ENCODE measurements around the gene CEP290.
"Not testable (repeated sequence)": the region's sequence is repeated elsewhere in the genome, so short reads cannot be mapped to it uniquely, and the experiment has no call there.

CEP290 gene

GRCh38 chr12:88037770-88038169, 104.1 kb downstream of the CEP290 start:
- no peak for DNase-seq

- no peak for DNase-seq
These were observed 105.4 kb downstream of the CEP290 start for GRCh38 chr12:88036353-88036965.

GRCh38 chr12:88035907-88036289, 106.0 kb downstream of the CEP290 start:
- no peak for DNase-seq

- peak; percentile 93 for DNase-seq
These were observed 106.5 kb downstream of the CEP290 start for GRCh38 chr12:88035271-88035906.

- not testable (repeated sequence) for DNase-seq
These were observed 110.7 kb downstream of the CEP290 start for GRCh38 chr12:88031161-88031560.

GRCh38 chr12:88029093-88029665, 112.7 kb downstream of the CEP290 start, which contains the start of gene C12orf50:
C12orf50 (minus strand) TSS chr12:88029401; CDS start chr12:88026962, 2,439 bp downstream.
- no peak for DNase-seq

- DNase-seq: no peak
These were observed 115.7 kb downstream of the CEP290 start for GRCh38 chr12:88026196-88026595.

GRCh38 chr12:88017964-88018363, 123.9 kb downstream of the CEP290 start:
- DNase-seq: no peak

- no peak for DNase-seq
These were observed 126.1 kb downstream of the CEP290 start for GRCh38 chr12:88015825-88016224.

GRCh38 chr12:88011755-88012154, 130.1 kb downstream of the CEP290 start:
- no peak for DNase-seq

- DNase-seq: no peak
These were observed 135.5 kb downstream of the CEP290 start for GRCh38 chr12:88006351-88006750.

- DNase-seq: no peak
These were observed 140.6 kb downstream of the CEP290 start for GRCh38 chr12:88001327-88001726.

Data from NCI-H774 (cell line).